H1 (cell line): Measurements from ENCODE around the gene MAN1C1. TPM values are rescaled to one million over a fixed set of nuclear protein-coding genes. Genes with fewer than 3 reads are reported as not detected.
"Not testable (repeated sequence)": the region's sequence is repeated elsewhere in the genome, so short reads cannot be mapped to it uniquely, and the experiment has no call there.

Source experiments
- CTCF ChIA-PET: fragments of 300-600 bp; sonication (Branson Sonifier 250); formaldehyde crosslinking; loops from one replicate; lab custom pipeline; 2021; ENCODE audit not compliant: partially characterized antibody; lab: Charles Lee
- POLR2A ChIA-PET: fragments of 300-600 bp; sonication (Branson Sonifier 250); formaldehyde crosslinking; loops from one replicate; lab custom pipeline; 2021; ENCODE audit warnings: inconsistent platforms; ENCODE audit not compliant: partially characterized antibody; lab: Charles Lee
- DNase-seq, 2 experiments: peaks; one replicate each; pipeline versions ENCODE4 v3.0.0 to v3.0.0-alpha.2; 2010 to 2022; ENCODE audit warnings: low spot score in 2 of 2, low read depth in 1 of 2, mixed read lengths in 1 of 2
- FAIRE-seq: peaks from 2 replicates; lab custom pipeline; 2011; peaks lifted over from hg19 to GRCh38; lab: Jason Lieb, UNC
- H2AFZ ChIP-seq: 2 replicates; pipeline ENCODE4 v1.8.1; 2012; ENCODE audit warnings: low read length, inconsistent platforms
- H2AK5ac ChIP-seq: 2 replicates; pipeline ENCODE4 v1.6.1; 2013; ENCODE audit warnings: low read depth, low read length
- H2BK120ac ChIP-seq: replicated peaks from 2 replicates; pipeline ENCODE3; 2013; ENCODE audit warnings: low read depth, low read length, inconsistent platforms
- H2BK12ac ChIP-seq: 2 replicates; pipeline ENCODE4 v1.6.1; 2013; ENCODE audit warnings: low read depth, low read length
- H2BK15ac ChIP-seq: 2 replicates; pipeline ENCODE4 v1.6.1; 2013; ENCODE audit warnings: low read length
- H2BK20ac ChIP-seq: 2 replicates; pipeline ENCODE4 v1.6.1; 2013; ENCODE audit warnings: low read length
- H2BK5ac ChIP-seq: 2 replicates; pipeline ENCODE4 v1.6.1; 2013; ENCODE audit warnings: low read depth, low read length
- H3K14ac ChIP-seq: 2 replicates; pipeline ENCODE4 v1.6.1; 2013; ENCODE audit warnings: inconsistent platforms; ENCODE audit not compliant: insufficient read length
- H3K18ac ChIP-seq: 2 replicates; pipeline ENCODE4 v1.6.1; 2013; ENCODE audit warnings: low read length; ENCODE audit errors: extremely low read depth
- H3K23ac ChIP-seq: 2 replicates; pipeline ENCODE4 v1.6.1; 2013; ENCODE audit warnings: inconsistent platforms; ENCODE audit not compliant: insufficient read length
- H3K23me2 ChIP-seq: 2 replicates; pipeline ENCODE4 v1.6.1; 2013; ENCODE audit warnings: low read depth, low read length
- H3K27ac ChIP-seq: 2 replicates; pipeline ENCODE4 v1.6.1; 2011; ENCODE audit warnings: low read depth, low read length, inconsistent platforms
- H3K27me3 ChIP-seq, 4 experiments: replicated peaks in 1 of 4; 1 replicate in 1 of 4; 2 replicates in 3 of 4; pipeline versions ENCODE4 v1.6.1 to v1.8.1; 2011 to 2013; ENCODE audit warnings: low read length in 3 of 4, mild to moderate bottlenecking in 3 of 4, inconsistent platforms in 2 of 4, mixed read lengths in 2 of 4, moderate library complexity in 1 of 4; ENCODE audit not compliant: control insufficient read depth in 3 of 4, insufficient read depth in 3 of 4; ENCODE audit errors: extremely low read depth in 1 of 4
- H3K36me3 ChIP-seq, 4 experiments: 2 replicates each; pipeline versions ENCODE4 v1.6.1 to v1.8.1; 2011 to 2013; ENCODE audit warnings: mild to moderate bottlenecking in 4 of 4, low read length in 3 of 4, moderate library complexity in 2 of 4, control low read depth in 1 of 4, inconsistent platforms in 1 of 4; ENCODE audit not compliant: insufficient read depth in 4 of 4, control insufficient read depth in 2 of 4
- H3K4ac ChIP-seq: replicated peaks from 2 replicates; pipeline ENCODE3; 2013; ENCODE audit warnings: low read length, low read depth, mixed read lengths, inconsistent platforms; ENCODE audit not compliant: insufficient read length
- H3K4me1 ChIP-seq, 4 experiments: replicated peaks in 1 of 4; 1 replicate in 1 of 4; 2 replicates in 3 of 4; pipeline versions ENCODE4 v1.6.1 to v1.8.1; 2011 to 2013; ENCODE audit warnings: low read length in 3 of 4, inconsistent platforms in 2 of 4, mixed read lengths in 1 of 4; ENCODE audit not compliant: insufficient read depth in 4 of 4, control insufficient read depth in 3 of 4
- H3K4me2 ChIP-seq, 2 experiments: 2 replicates each; pipeline versions ENCODE4 v1.6.1 to v1.8.1; 2011 to 2013; ENCODE audit warnings: low read depth in 2 of 2, low read length in 2 of 2, control low read depth in 1 of 2, inconsistent platforms in 1 of 2, mild to moderate bottlenecking in 1 of 2; ENCODE audit not compliant: insufficient read depth in 1 of 2
- H3K4me3 ChIP-seq, 4 experiments: fragments of 200-600, 300-600 bp in 1 of 4; sonication (generic), shearing (Covaris generic), sonication (Bioruptor Twin) in 1 of 4; 2 replicates each; pipeline versions ENCODE4 v1.5.1 to v1.8.1; 2011 to 2016; ENCODE audit warnings: low read length in 4 of 4, low read depth in 3 of 4, control low read depth in 2 of 4, inconsistent platforms in 2 of 4, mild to moderate bottlenecking in 2 of 4, mixed read lengths in 1 of 4, moderate library complexity in 1 of 4; ENCODE audit not compliant: insufficient read depth in 2 of 4; ENCODE audit errors: extremely low read depth in 1 of 4
- H3K56ac ChIP-seq: replicated peaks from 2 replicates; pipeline ENCODE3; 2013; ENCODE audit warnings: low read depth, mild to moderate bottlenecking, mixed read lengths, low read length, inconsistent platforms; ENCODE audit not compliant: insufficient read length
- H3K79me1 ChIP-seq: 2 replicates; pipeline ENCODE4 v1.6.1; 2013; ENCODE audit warnings: low read depth, low read length, control low read depth
- H3K79me2 ChIP-seq, 2 experiments: 2 replicates each; pipeline versions ENCODE4 v1.6.1 to v1.8.1; 2012 to 2013; ENCODE audit warnings: low read length in 2 of 2, mild to moderate bottlenecking in 2 of 2, inconsistent platforms in 1 of 2; ENCODE audit not compliant: insufficient read depth in 2 of 2, control insufficient read depth in 1 of 2
- H3K9ac ChIP-seq, 4 experiments: replicated peaks in 1 of 4; 1 replicate in 1 of 4; 2 replicates in 3 of 4; pipeline versions ENCODE4 v1.6.1 to v1.8.1; 2011 to 2013; ENCODE audit warnings: low read depth in 3 of 4, low read length in 3 of 4, control low read depth in 2 of 4, mild to moderate bottlenecking in 2 of 4, moderate library complexity in 2 of 4, inconsistent platforms in 1 of 4; ENCODE audit errors: extremely low read depth in 1 of 4
- H3K9me3 ChIP-seq, 2 experiments: 2 replicates each; pipeline versions ENCODE4 v1.6.1 to v1.8.1; 2012 to 2013; ENCODE audit warnings: mild to moderate bottlenecking in 2 of 2, moderate library complexity in 2 of 2, control low read depth in 1 of 2, inconsistent platforms in 1 of 2, low read depth in 1 of 2, low read length in 1 of 2, mixed read lengths in 1 of 2; ENCODE audit not compliant: insufficient read depth in 2 of 2
- H4K20me1 ChIP-seq, 2 experiments: replicated peaks in 1 of 2; 2 replicates each; pipeline versions ENCODE3 to v1.8.1; 2011 to 2013; ENCODE audit warnings: inconsistent platforms in 2 of 2, low read length in 2 of 2, mild to moderate bottlenecking in 1 of 2; ENCODE audit not compliant: insufficient read depth in 2 of 2, control insufficient read depth in 1 of 2
- H4K5ac ChIP-seq: 2 replicates; pipeline ENCODE4 v1.6.1; 2013; ENCODE audit warnings: low read length, low read depth, mixed read lengths, inconsistent platforms; ENCODE audit not compliant: insufficient read length
- H4K8ac ChIP-seq: 2 replicates; pipeline ENCODE4 v1.8.0; 2013; ENCODE audit warnings: mild to moderate bottlenecking, moderate library complexity, low read length, inconsistent platforms; ENCODE audit not compliant: insufficient read depth; ENCODE audit errors: extremely low read depth
- H4K91ac ChIP-seq: replicated peaks from 2 replicates; pipeline ENCODE3; 2013; ENCODE audit warnings: low read length, mixed read lengths, inconsistent platforms; ENCODE audit not compliant: insufficient read length
- CEBPB ChIP-seq: IDR thresholded peaks from 2 replicates; pipeline ENCODE4 v1.6.1; 2012; ENCODE audit warnings: low read depth, low read length
- WGBS, 2 experiments: shearing (Covaris generic) in 1 of 2; methylation state at CpG; one replicate each; pipeline versions ENCODE4 v1.1.6 to v1.1.7; 2013 to 2015; ENCODE audit warnings: low lambda C conversion rate in 2 of 2, mixed read lengths in 2 of 2, inconsistent platforms in 1 of 2, low coverage in 1 of 2, missing lambda C conversion rate in 1 of 2; ENCODE audit not compliant: insufficient replicate concordance in 2 of 2, insufficient coverage in 1 of 2, insufficient read length in 1 of 2; ENCODE audit errors: extremely low coverage in 1 of 2, missing lambda C conversion rate in 1 of 2; 5-methylcytosine and 5-hydroxymethylcytosine counted together
- polyA plus RNA-seq, 7 experiments: library from polyadenylated mRNA; depleted of rRNA in 3 of 7; stranded (reverse) in 5 of 7; unstranded in 2 of 7; fragments of >200 nt in 5 of 7; fragments of 200-250 nt in 2 of 7; gene quantifications; 1 replicate in 5 of 7; 2 replicates in 1 of 7; 4 replicates in 1 of 7; pipeline versions ENCODE4 v1.2.1 to v1.2.3, GENCODE V29; 2011 to 2013; ENCODE audit warnings: missing spikeins in 2 of 7, mixed read lengths in 2 of 7
- total RNA-seq: library from RNA; stranded (reverse); fragmentation: NEBNext Ultra II Directional; extraction: Animal tissue kit (Norgen Biotek cat#: 25700); gene quantifications from 2 replicates; pipeline ENCODE4 v1.2.1, GENCODE V29; 2021

MAN1C1 gene
- total and polyA plus RNA-seq, 2 of the 8 experiments (the other 6 are each of a cell fraction or from before 2014, with no cell fraction given): 7.8 to 15.2 TPM

DNA sequence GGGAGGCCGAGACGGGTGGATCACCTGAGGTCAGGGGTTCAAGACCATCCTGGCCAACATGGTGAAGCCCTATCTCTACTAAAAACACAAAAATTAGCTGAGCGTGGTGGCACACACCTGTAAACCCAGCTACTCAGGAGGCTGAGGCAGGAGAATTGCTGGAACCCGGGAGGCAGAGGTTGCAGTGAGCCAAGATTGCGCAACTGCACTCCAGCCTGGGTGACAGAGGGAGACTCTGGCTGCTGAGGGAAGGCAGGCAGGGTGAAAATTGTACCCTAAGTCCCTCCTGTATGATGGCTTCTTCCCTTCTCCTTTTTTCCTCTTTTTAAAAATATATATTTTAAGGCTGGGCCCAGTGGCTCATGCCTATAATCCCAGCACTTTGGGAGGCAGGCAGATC lies 19.9 kb upstream of the MAN1C1 start:
- H3K56ac ChIP-seq, H3K27me3 ChIP-seq, H3K18ac ChIP-seq, H2BK20ac ChIP-seq, H2BK15ac ChIP-seq, H3K79me2 ChIP-seq, H3K4ac ChIP-seq, H2BK120ac ChIP-seq, H3K79me1 ChIP-seq, DNase-seq, H3K14ac ChIP-seq, H3K9me3 ChIP-seq, H4K91ac ChIP-seq, H4K5ac ChIP-seq, H3K27ac ChIP-seq, H3K36me3 ChIP-seq, FAIRE-seq, H3K9ac ChIP-seq, H2BK12ac ChIP-seq, H4K20me1 ChIP-seq, H3K23ac ChIP-seq, H4K8ac ChIP-seq, H3K4me1 ChIP-seq, H3K4me3 ChIP-seq, H2AFZ ChIP-seq, H2BK5ac ChIP-seq, H3K4me2 ChIP-seq, H2AK5ac ChIP-seq, H3K23me2 ChIP-seq: not testable (repeated sequence)
- POLR2A ChIA-PET: interaction anchor here (1.1 to 1.4 kb wide), 3 partner anchors 10 to 101 kb away, joined by 3 to 5 read pairs (median 4); no protein-coding TSS in a partner anchor
- CTCF ChIA-PET: interaction anchor here (0.9 to 2.4 kb wide), 6 partner anchors 12 to 97 kb away, joined by 3 to 9 read pairs (median 3); no protein-coding TSS in a partner anchor
- peak; percentile 62; the same call in 1 of the 2 replicates for TF ChIP-seq CEBPB
- whole genome bisulfite sequencing, 2 experiments: 91% methylated on average over 5 of the region's 5 CpGs; no CpG with 5 or more reads in 1 of the 2 experiments
